Chondrocyte (in vitro differentiated cells): ENCODE measurements around the gene PNCK. TPM values are rescaled to one million over a fixed set of nuclear protein-coding genes. Genes with fewer than 3 reads are reported as not detected.

Experiments
- DNase-seq: peaks from one replicate; pipeline ENCODE4 v3.0.0; 2021; ENCODE audit warnings: mixed read lengths, low spot score
- H3K27ac Mint-ChIP-seq: one replicate; pipeline ENCODE4 v1.8.0; 2021; ENCODE audit warnings: mild to moderate bottlenecking, moderate library complexity, mixed read lengths; ENCODE audit not compliant: unreplicated experiment
- H3K27me3 Mint-ChIP-seq: 2 replicates; pipeline ENCODE4 v1.8.0; 2021; ENCODE audit warnings: low read depth, mixed read lengths
- H3K36me3 Mint-ChIP-seq: 2 replicates; pipeline ENCODE4 v1.8.0; 2021; ENCODE audit warnings: low read depth, mixed read lengths
- H3K4me1 Mint-ChIP-seq: 2 replicates; pipeline ENCODE4 v1.8.0; 2021; ENCODE audit warnings: low read depth, mild to moderate bottlenecking, mixed read lengths
- H3K4me3 Mint-ChIP-seq: one replicate; pipeline ENCODE4 v1.8.0; 2021; ENCODE audit warnings: mild to moderate bottlenecking, moderate library complexity, mixed read lengths; ENCODE audit not compliant: unreplicated experiment
- H3K9me3 Mint-ChIP-seq: 2 replicates; pipeline ENCODE4 v1.8.0; 2021; ENCODE audit warnings: low read depth, mixed read lengths
- CTCF ChIP-seq: fragments of 200-600 bp; sonication (generic); IDR thresholded peaks from 2 replicates; pipeline ENCODE4 v1.5.0; 2021; ENCODE audit warnings: antibody characterized with exemption, mild to moderate bottlenecking, moderate library complexity
- total RNA-seq: library from RNA; stranded (reverse); gene quantifications from 3 replicates; pipeline ENCODE4 v1.2.1, GENCODE V29; 2021

Gene PNCK
- total RNA-seq, 1 donor from 2014 or later = 3.2 TPM

- no peak for TF ChIP-seq CTCF
- Mint-ChIP-seq H3K4me1 (peaks cover 9% of the 10 kb centered on the region), H3K9me3 (peaks cover 6% of the 10 kb centered on the region), H3K27me3 (peaks cover 10% of the 10 kb centered on the region), H3K4me3 (peak overlapping the region; percentile 41), H3K27ac (no peak overlapping the region), H3K36me3 (peaks cover 2% of the 10 kb centered on the region)
- peak; percentile 90 for DNase-seq
These were observed 834 bp downstream of the PNCK start for GRCh38 chrX:153672531-153673427.

- peaks cover 2% of the 10 kb centered on the region for H3K36me3 Mint-ChIP-seq
- H3K4me3 Mint-ChIP-seq = no peak overlapping the region
- peaks cover 11% of the 10 kb centered on the region for H3K4me1 Mint-ChIP-seq
- peaks cover 11% of the 10 kb centered on the region for H3K27me3 Mint-ChIP-seq
- H3K9me3 Mint-ChIP-seq = peaks cover 6% of the 10 kb centered on the region
- no peak overlapping the region for H3K27ac Mint-ChIP-seq
- DNase-seq = peak; percentile 83
- TF ChIP-seq CTCF = no peak
These were observed 1.8 kb downstream of the PNCK start for GRCh38 chrX:153671589-153672530.

- no peak overlapping the region for H3K4me3 Mint-ChIP-seq
- H3K36me3 Mint-ChIP-seq = peaks cover 2% of the 10 kb centered on the region
- DNase-seq = peak; percentile 75
- no peak overlapping the region for H3K27ac Mint-ChIP-seq
- TF ChIP-seq CTCF = no peak
- H3K4me1 Mint-ChIP-seq = peaks cover 11% of the 10 kb centered on the region
- peaks cover 11% of the 10 kb centered on the region for H3K27me3 Mint-ChIP-seq
- H3K9me3 Mint-ChIP-seq = peaks cover 7% of the 10 kb centered on the region
These were observed 2.6 kb downstream of the PNCK start for GRCh38 chrX:153670748-153671588.

GRCh38 chrX:153669901-153670731 is 3.5 kb downstream of the PNCK start:
- Mint-ChIP-seq H3K4me1 (peaks cover 11% of the 10 kb centered on the region), H3K36me3 (peaks cover 2% of the 10 kb centered on the region), H3K9me3 (peaks cover 11% of the 10 kb centered on the region), H3K27ac (no peak overlapping the region), H3K4me3 (no peak overlapping the region), H3K27me3 (peaks cover 15% of the 10 kb centered on the region)
- peak; percentile 63 for DNase-seq
- no peak for TF ChIP-seq CTCF
